Neural progenitor cell (in vitro differentiated cells): ENCODE results near the gene GGN. TPM values are rescaled to one million over a fixed set of nuclear protein-coding genes. Genes with fewer than 3 reads are reported as not detected.
A peak's percentile ranks its signal among the peaks of the same experiment; 100 is the strongest.

Experiments
- DNase-seq: peaks from one replicate; pipeline ENCODE4 v3.0.0-alpha.2; 2016; ENCODE audit warnings: low spot score
- H2AFZ ChIP-seq: fragments of 200-600 bp; sonication (generic); replicated peaks from 2 replicates; pipeline ENCODE4 v1.6.1; 2016; ENCODE audit warnings: antibody characterized with exemption
- H3F3A ChIP-seq: fragments of 200-600 bp; sonication (generic); 2 replicates; pipeline ENCODE4 v1.6.1; 2016; ENCODE audit warnings: antibody characterized with exemption, low read depth
- H3K27ac ChIP-seq: fragments of 200-600 bp; sonication (generic); 2 replicates; pipeline ENCODE4 v1.5.1; 2016; ENCODE audit warnings: mild to moderate bottlenecking
- H3K27me3 ChIP-seq: fragments of 200-600 bp; sonication (generic); 2 replicates; pipeline ENCODE4 v1.6.1; 2016; ENCODE audit warnings: mild to moderate bottlenecking, moderate library complexity
- H3K36me3 ChIP-seq: fragments of 200-600 bp; sonication (generic); 2 replicates; pipeline ENCODE4 v1.5.1; 2016
- H3K4me1 ChIP-seq: fragments of 200-600 bp; sonication (generic); 2 replicates; pipeline ENCODE4 v1.6.1; 2016; ENCODE audit warnings: mixed run types
- H3K4me2 ChIP-seq: fragments of 200-600 bp; sonication (generic); 2 replicates; pipeline ENCODE4 v1.6.1; 2016
- H3K4me3 ChIP-seq: fragments of 200-600 bp; sonication (generic); 2 replicates; pipeline ENCODE4 v1.5.1; 2016
- H3K79me2 ChIP-seq: fragments of 200-600 bp; sonication (generic); 2 replicates; pipeline ENCODE4 v1.6.1; 2016; ENCODE audit warnings: low read depth
- H3K9ac ChIP-seq: fragments of 200-600 bp; sonication (generic); 2 replicates; pipeline ENCODE4 v1.6.1; 2016
- H3K9me3 ChIP-seq: fragments of 200-600 bp; sonication (generic); 2 replicates; pipeline ENCODE4 v1.5.1; 2016; ENCODE audit warnings: low read depth
- H4K20me1 ChIP-seq: fragments of 200-600 bp; sonication (generic); 2 replicates; pipeline ENCODE4 v1.6.1; 2016; ENCODE audit warnings: low read depth
- H3K27ac Mint-ChIP-seq: 3 replicates; pipeline ENCODE4 v1.8.0; 2021; ENCODE audit warnings: mixed read lengths
- H3K27me3 Mint-ChIP-seq: 2 replicates; pipeline ENCODE4 v1.8.0; 2022; ENCODE audit warnings: low read depth, mild to moderate bottlenecking, inconsistent platforms, moderate library complexity, mixed read lengths; ENCODE audit not compliant: insufficient read depth
- H3K36me3 Mint-ChIP-seq: 3 replicates; pipeline ENCODE4 v1.8.0; 2021; ENCODE audit warnings: mixed read lengths
- H3K4me1 Mint-ChIP-seq: 3 replicates; pipeline ENCODE4 v1.8.0; 2021; ENCODE audit warnings: mixed read lengths
- H3K4me3 Mint-ChIP-seq: 3 replicates; pipeline ENCODE4 v1.8.0; 2021; ENCODE audit warnings: mild to moderate bottlenecking, moderate library complexity, mixed read lengths
- H3K9me3 Mint-ChIP-seq: 3 replicates; pipeline ENCODE4 v1.8.0; 2020; ENCODE audit warnings: mixed read lengths
- EZH2 ChIP-seq: fragments of 200-600 bp; sonication (generic); IDR thresholded peaks from 2 replicates; pipeline ENCODE4 v1.6.1; 2017; ENCODE audit warnings: antibody characterized with exemption, mild to moderate bottlenecking, moderate library complexity
- EZH2phosphoT487 ChIP-seq: fragments of 200-600 bp; sonication (generic); IDR thresholded peaks from 2 replicates; pipeline ENCODE4 v1.6.1; 2017; ENCODE audit warnings: antibody characterized with exemption
- total RNA-seq: library from RNA; depleted of rRNA; stranded (reverse); fragments of >200 nt; gene quantifications from 2 replicates; pipeline ENCODE4 v1.2.3, GENCODE V29; 2015; ENCODE audit warnings: low replicate concordance
- TF ChIP-seq, protein P1 (sequence below): fragments of 200-600 bp; sonication (generic); IDR thresholded peaks from 2 replicates; pipeline ENCODE4 v1.5.1; 2017; ENCODE audit warnings: antibody characterized with exemption, mild to moderate bottlenecking

GGN gene
- total RNA-seq, 1 donor from 2014 or later = not detected

DNA sequence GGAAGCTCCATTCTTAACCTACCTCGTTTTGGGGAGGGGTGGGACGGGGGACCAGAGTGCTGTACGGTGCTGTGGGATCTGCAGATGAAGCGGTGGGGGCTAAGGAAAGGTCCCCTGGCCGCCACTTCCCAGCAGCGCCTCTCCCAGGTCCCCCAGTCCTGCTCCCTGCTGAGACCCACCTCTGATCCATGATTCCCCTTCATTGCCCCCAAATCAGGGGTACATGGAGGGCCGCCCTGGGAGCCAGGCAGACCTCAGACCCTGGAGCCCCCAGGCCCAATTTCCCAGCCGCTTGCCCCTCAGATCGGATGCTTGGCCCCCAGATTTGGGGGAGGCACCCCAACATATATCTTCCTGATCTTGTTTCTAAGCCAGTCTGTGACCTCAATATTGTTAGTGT, 11.2 kb upstream of the GGN start:
- Histone ChIP-seq H3K27me3 (peaks cover 48% of the 10 kb centered on the region), H3K4me1 (no peaks in the 10 kb centered on the region), H3K9ac (no peak overlapping the region), H4K20me1 (no peaks in the 10 kb centered on the region), H3K79me2 (no peaks in the 10 kb centered on the region), H3K9me3 (no peaks in the 10 kb centered on the region), H3F3A (peaks cover 10% of the 10 kb centered on the region), H3K36me3 (no peaks in the 10 kb centered on the region), H3K4me2 (no peak overlapping the region), H3K4me3 (no peak overlapping the region), H2AFZ (no peak overlapping the region), H3K27ac (no peak overlapping the region)
- Mint-ChIP-seq H3K36me3 (peaks cover 14% of the 10 kb centered on the region), H3K4me1 (peaks cover 3% of the 10 kb centered on the region), H3K9me3 (peaks cover 7% of the 10 kb centered on the region), H3K27ac (no peak overlapping the region), H3K4me3 (no peak overlapping the region), H3K27me3 (peaks cover 13% of the 10 kb centered on the region)
- no peak for DNase-seq
- no peak for TF ChIP-seq EZH2
- TF ChIP-seq EZH2phosphoT487 = no peak
- TF ChIP-seq, protein P1, sequence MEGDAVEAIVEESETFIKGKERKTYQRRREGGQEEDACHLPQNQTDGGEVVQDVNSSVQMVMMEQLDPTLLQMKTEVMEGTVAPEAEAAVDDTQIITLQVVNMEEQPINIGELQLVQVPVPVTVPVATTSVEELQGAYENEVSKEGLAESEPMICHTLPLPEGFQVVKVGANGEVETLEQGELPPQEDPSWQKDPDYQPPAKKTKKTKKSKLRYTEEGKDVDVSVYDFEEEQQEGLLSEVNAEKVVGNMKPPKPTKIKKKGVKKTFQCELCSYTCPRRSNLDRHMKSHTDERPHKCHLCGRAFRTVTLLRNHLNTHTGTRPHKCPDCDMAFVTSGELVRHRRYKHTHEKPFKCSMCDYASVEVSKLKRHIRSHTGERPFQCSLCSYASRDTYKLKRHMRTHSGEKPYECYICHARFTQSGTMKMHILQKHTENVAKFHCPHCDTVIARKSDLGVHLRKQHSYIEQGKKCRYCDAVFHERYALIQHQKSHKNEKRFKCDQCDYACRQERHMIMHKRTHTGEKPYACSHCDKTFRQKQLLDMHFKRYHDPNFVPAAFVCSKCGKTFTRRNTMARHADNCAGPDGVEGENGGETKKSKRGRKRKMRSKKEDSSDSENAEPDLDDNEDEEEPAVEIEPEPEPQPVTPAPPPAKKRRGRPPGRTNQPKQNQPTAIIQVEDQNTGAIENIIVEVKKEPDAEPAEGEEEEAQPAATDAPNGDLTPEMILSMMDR = no peak

DNA sequence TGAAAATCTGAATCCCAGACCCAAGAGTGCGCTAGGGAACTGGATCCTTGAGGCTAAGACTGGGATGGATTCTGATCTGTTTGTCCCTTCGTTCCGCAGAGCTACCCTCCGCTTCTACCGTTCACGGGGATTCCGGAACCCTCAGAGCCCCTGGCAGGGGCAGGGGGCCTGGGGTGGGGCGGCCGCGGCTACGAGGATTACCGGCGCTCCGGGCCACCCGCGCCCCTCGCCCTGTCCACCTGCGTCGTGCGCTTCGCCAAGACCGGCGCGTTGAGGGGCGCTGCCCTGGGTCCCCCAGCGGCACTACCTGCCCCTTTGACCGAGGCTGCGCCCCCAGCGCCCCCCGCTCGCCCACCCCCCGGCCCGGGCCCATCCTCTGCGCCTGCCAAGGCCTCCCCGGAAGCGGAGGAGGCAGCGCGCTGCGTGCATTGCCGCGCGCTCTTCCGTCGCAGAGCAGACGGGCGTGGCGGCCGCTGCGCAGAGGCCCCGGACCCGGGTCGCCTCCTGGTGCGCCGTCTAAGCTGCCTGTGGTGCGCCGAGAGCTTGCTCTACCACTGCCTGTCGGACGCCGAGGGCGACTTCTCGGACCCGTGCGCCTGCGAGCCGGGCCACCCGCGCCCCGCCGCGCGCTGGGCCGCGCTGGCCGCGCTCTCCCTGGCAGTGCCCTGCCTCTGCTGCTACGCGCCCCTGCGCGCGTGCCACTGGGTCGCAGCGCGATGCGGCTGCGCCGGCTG, 7.7 kb upstream of the GGN start:
- Histone ChIP-seq H4K20me1 (no peaks in the 10 kb centered on the region), H3K9me3 (no peaks in the 10 kb centered on the region), H3K27ac (no peak overlapping the region), H3K4me2 (no peak overlapping the region), H2AFZ (no peak overlapping the region), H3K4me1 (no peaks in the 10 kb centered on the region), H3K79me2 (no peaks in the 10 kb centered on the region), H3K9ac (no peak overlapping the region), H3F3A (peaks cover 8% of the 10 kb centered on the region), H3K36me3 (no peaks in the 10 kb centered on the region), H3K4me3 (no peak overlapping the region), H3K27me3 (peaks cover 28% of the 10 kb centered on the region)
- TF ChIP-seq EZH2 (no peak), EZH2phosphoT487 (no peak)
- TF ChIP-seq, protein P1 = no peak
- Mint-ChIP-seq H3K27me3 (peaks cover 10% of the 10 kb centered on the region), H3K27ac (no peak overlapping the region), H3K9me3 (peaks cover 7% of the 10 kb centered on the region), H3K4me1 (peaks cover 13% of the 10 kb centered on the region), H3K36me3 (peaks cover 30% of the 10 kb centered on the region), H3K4me3 (no peak overlapping the region)
- peak; percentile 1 for DNase-seq

DNA sequence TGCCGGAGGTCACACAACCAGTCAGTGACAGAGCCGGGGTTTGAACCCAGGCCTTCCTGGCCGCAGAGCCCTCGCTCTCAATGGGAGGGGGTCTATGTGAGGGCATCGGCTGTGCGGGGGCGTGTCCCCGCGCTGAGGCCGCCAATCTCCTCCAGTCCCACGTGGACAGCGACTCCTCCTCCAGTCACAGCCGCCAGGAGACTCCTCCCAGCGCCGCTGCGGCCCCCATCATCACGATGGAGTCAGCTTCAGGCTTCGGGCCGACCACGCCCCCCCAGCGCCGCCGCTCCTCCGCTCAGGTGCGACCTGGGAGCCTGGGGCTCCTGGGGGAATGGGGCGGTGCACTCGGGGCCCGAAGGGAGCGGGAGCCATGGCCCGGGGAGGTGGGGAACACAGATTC, 6.7 kb upstream of the GGN start:
- H2AFZ ChIP-seq = no peak overlapping the region

More for the DNA sequence above, 6.7 kb upstream of the GGN start:
- H3K36me3 ChIP-seq = no peaks in the 10 kb centered on the region
- peak overlapping the region; percentile 31 for H3K4me3 ChIP-seq
- peaks cover 4% of the 10 kb centered on the region for H3K4me1 ChIP-seq
- Mint-ChIP-seq H3K4me1 (peaks cover 17% of the 10 kb centered on the region), H3K36me3 (peaks cover 30% of the 10 kb centered on the region), H3K4me3 (no peak overlapping the region), H3K9me3 (peaks cover 7% of the 10 kb centered on the region), H3K27ac (no peak overlapping the region), H3K27me3 (peaks cover 8% of the 10 kb centered on the region)
- peaks cover 8% of the 10 kb centered on the region for H3F3A ChIP-seq
- H3K27me3 ChIP-seq = peaks cover 28% of the 10 kb centered on the region
- H3K9me3 ChIP-seq = no peaks in the 10 kb centered on the region
- peak; percentile 86 for DNase-seq
- no peak overlapping the region for H3K9ac ChIP-seq
- TF ChIP-seq EZH2phosphoT487 = no peak
- TF ChIP-seq, protein P1 = no peak
- no peak for TF ChIP-seq EZH2
- H3K27ac ChIP-seq = no peak overlapping the region
- no peaks in the 10 kb centered on the region for H3K79me2 ChIP-seq
- peaks cover 6% of the 10 kb centered on the region for H4K20me1 ChIP-seq
- peak overlapping the region; percentile 65 for H3K4me2 ChIP-seq
